Islet of Langerhans (tissue), 1 donor: Measurements from ENCODE around the gene DIS3L2.

Experiments used
- FAIRE-seq: peaks from one replicate; lab custom pipeline; 2011; peaks lifted over from hg19 to GRCh38; lab: Jason Lieb, UNC

The DIS3L2 gene

DNA sequence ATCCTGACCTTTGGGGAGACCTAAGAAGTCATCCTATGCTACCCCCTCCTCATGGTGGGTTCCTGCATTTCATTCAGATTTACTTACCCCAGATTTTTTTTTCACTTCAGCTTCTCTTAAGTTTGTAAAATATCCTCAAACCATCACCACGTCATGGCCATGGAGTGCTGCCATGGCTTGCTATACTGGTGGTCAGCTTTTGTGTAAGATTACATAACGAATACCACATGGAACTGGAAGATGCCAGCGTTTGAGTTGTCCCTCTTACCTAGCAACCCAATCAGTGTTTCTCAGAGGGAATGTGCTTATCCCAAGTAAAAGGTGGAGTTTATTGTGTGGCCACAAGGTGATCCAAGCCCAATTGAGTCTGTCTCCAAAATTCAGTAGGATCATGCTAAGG is 268.4 kb downstream of the DIS3L2 start:
- no peak for FAIRE-seq

DNA sequence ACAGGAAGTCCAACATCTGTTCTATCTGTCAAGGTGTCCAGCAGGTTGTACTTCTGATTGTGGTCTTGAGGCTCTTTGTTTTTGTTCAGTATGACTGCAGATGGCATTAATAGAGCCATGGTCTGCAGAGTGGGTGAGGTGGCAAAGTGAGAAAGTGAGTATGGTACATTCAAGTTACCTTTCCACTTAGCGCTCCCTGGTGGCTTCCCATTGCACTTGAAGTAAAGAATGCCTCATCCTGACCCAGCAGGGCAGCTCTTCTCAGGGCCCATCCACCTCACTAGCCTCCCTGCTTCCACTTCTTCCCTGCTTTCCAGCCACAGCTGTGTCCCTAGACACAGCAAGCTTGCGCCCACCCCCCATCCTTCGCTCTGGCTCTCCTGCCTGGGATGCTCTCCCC is 269.0 kb downstream of the DIS3L2 start:
- FAIRE-seq: no peak

DNA sequence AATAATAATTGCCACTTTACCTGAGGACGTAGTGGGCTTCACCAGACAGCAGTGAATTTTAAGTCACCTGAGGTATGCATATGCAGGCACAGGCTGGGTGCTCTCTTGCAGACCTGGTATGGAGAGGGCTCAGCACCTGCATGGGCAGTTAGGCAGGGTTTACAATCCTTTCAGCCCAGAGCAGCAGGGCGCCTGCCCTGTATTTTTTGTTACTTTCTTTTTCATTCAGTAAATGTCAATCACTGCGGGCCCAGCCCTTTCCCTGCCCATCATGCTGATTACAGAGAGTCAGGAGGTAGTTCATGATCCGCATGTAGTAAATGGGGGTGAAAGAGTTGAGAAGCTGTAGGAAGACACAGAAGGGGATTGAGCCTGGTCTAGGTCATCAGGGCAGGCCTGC is 270.0 kb downstream of the DIS3L2 start:
- FAIRE-seq: no peak

DNA sequence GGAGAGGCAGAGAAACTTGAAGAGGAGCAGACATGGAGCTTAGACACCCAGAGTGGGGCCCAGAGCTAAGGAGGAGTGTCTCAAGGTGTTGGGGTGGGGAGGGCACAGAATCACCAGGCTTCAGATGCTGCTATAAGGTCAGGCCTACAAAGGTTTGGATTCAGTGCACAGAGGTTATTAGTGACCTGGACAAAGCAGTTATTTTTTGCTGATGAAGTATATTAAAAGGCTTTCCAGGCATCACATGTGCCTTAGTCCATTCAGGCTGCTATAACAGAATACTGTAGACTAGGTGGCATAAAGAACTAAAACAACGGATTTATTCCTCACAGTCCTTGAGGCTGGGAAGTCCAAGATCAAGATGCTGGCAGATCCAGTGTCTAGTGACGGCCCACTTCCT is 271.4 kb downstream of the DIS3L2 start:
- no peak for FAIRE-seq

DNA sequence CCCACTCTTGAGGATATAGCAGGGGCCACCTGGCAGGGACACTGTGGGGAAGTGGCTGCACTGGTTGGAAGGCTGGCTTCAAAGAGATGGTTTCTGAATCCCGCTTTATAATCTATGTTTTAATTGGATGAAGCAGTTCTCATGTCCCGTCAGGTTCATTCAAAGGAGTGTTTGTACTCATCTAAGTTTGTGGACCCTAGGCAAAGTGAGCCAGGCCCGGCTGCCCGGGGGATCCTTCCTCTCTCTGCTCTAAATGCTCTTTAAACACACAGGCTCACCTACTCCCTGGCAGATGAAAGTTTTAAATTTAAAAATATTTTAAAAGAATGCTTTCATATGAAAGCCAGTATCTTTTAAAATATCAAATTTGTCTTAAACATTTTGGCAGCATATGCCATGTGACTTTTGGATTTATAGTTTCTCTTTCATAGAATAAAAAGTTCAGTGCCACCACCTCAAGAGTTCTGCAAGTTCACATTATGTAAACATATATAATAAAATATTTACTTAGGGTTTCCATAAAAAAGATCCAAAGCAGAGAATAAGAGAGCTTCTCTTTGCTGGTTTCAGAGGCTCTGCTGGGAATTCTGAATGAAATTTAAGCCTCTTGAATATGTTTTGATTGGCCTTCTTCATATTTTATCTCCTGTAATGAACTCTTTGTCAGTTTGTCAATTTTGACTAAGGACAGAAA is 273.6 kb downstream of the DIS3L2 start:
- no peak for FAIRE-seq

DNA sequence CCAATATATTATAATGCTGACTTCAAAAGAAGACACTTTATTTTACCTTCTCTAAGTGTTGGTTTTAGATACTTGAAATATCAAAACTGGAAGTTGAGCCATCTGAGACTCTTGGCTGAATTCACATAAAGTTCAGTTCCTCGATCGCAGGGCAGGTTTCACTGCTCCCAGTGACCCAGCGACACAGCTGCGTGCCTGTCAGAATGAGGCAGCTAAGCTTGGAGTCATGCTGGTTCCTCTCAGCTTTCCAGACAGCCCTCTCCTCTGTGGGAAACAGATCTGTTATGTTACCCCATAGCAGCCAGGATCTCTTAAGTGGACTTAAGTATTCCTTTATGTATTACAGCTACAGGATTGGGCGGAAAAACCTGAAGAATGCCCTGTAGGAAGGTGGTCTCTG is 274.2 kb downstream of the DIS3L2 start:
- FAIRE-seq: no peak

DNA sequence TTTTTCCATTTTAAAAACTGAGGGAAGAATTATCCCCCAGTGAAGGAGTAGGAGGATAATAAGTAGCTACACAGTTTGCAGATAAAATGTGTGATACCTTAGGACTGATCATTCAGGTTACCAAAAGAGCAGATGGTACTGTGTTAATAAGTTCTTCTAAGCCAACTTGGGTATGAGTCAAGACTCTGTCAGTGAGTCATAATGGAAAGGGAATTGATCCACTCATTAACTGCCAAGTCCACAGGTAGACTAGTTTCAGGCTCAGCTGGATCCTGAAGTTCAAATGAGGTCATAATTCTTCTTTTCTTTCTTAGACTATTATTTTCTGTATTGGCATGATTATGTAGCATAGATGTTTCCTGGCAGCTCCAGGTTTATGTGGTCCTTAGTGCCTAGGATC is 274.7 kb downstream of the DIS3L2 start:
- FAIRE-seq: peak; percentile 94

DNA sequence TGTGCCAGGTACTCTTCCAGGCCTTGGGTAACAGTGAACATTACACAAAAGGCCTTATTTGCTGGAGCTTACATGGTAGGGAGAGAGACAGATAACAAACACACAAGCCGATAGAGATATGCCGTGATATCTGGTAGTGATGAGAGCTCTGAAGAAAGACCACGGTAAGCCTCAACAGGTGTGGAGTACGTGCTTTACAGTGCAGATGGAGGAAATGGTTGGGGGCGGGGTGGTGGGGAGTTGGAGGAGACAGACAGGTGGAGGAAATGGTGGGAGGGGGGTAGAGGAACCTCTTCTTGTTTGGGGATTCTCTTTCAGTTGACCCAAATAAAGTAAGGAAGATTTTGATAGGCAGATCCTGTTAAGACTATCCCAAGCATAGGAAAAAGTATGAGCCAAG is 276.0 kb downstream of the DIS3L2 start:
- no peak for FAIRE-seq

DNA sequence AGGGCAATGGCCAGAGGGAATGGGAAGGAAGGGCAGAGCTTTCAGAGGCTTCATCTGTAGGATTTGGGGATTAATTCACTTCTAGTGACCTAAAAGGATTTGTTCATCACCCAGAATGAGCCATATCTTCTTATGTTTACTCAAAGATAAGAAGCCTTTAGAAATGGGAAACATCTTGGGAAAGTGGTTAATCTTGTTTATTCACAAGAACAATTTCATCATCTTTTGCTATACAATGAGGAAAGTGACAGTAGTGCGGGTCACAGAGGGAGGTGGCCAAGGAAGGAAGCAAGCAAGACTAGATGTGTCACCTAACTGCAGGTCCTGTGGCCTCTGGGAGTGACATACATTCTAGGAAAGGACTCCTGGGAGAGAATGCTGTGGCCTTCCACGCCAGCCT is 276.6 kb downstream of the DIS3L2 start:
- no peak for FAIRE-seq

DNA sequence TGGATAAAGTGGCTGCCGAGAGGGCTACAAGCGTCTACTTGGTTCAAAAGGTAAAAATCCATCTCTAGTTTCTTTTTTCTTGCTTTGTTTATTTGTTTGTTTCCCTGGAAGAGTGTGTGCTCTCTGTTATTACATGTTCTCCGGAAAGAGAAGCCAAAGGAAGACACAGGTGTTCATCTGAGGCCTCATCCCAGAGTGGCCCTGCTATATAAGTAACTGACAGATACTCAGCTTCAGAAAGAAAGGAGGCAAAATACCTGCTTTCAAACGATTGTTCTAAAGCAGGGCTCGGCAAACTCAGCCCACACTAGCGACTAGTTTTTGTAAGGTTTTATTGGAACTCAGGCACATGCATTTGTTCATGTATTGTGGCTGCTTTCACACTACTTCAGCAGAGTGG is 277.1 kb downstream of the DIS3L2 start:
- FAIRE-seq: no peak

DNA sequence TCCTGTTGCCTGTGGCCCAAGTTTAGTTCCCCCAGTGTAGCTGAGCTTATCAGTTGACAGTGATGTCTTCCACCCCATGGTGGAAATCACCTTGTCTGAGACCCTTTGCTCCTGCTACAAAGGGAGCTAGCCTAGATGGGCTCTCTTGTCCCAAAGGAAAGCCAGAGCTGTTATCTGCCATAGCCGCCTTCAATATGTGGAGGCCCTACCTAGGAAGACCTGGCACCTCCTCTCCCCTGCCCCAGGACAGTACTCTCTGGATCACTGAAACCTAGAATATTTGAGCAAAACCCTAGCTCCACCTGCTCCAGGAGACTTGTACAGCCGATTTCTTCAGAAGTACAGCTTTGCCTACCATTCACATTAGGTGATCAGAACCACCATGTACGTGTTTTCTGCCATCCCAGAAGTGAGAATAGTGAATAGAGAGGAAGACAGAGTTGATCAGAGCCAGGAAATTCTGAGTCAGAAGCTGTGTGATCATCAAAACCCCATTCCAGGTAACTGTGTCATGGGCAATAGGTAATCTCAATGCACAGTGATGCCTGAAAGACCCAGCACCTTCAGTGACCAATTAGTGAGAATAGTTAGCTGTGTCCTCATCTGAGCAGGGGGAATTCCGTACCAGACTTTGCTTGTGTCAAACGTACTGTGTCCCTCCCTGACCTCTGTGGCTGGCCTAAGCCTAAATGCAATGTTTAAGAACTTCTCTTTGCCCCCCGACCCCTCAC is 278.6 kb downstream of the DIS3L2 start:
- FAIRE-seq: no peak

DNA sequence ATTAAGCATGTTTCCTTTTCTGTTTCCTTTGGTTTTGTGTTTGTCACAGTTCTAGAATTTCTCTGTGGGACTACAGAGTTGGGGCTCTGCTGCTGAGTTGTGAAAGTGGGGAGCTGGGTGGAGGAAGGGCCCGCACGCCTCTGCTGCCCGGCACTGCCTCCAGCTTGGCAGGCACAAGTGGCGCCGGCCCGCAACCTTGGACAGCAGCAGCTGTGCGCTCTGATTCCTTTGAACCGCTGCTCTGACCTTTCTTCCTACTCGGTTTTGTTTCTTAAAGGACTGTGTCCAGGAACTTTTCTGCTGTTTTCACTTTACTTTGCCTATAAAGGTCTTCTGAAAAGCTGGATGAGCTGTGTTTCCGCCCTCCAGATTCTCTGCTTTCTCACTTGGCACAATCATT is 279.4 kb downstream of the DIS3L2 start:
- no peak for FAIRE-seq

DNA sequence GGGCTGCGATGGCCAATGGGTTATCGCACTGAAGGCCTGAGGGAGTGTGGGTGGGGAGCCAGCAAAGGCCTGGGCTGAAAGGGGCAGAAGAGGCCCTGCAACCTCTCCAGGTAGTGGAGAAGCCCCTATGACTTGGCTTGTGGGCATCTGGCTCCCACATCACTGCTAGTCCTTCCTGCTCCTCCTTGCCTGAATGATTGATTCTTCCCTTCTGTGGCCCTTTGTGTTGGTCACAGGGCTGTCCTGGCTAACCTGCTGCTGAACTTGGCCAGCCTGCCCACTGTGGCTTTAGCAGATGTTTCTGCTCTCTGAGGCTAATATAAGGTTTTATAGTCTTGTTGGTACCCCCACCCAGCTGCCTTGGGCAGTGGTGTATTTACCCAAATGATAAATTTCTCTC is 280.8 kb downstream of the DIS3L2 start:
- FAIRE-seq: no peak

DNA sequence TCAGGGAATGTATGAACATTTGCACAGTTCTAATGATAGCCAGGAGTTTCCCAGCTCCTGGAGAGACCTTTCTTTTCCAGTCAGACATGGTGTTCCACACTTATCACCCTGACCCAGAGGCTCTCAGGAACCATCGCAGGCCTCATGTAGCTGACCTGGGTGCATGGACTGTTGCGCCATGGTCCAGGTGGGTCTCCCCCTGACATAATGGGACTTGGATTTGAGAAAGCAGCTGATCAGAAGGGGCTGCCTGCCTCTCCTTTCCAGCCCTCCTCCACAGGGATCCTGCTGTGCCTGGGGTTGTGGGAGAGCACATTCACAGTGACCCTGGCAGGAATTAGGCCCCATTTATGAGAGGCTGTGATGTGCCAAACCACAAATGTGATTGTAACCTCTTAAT is 283.6 kb downstream of the DIS3L2 start:
- FAIRE-seq: no peak

DNA sequence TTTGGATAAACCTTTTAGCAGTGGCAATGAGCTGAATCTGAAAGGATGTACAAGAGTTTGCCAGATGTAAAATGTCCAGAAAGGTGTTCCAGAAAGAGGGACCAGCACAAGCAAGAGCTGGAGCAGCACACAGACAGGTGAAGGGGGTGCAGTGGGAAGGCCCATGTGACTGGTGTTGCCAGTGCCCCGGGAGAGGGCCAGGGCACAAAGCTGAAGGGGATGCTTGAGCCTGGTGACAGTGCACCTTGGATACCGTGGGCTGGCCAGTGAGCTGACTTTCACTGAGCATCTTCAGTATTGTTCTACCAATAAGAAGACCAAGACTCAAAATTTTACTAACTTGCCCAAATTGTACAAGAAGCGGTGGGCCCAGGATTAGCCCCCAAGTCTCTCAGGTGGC is 284.7 kb downstream of the DIS3L2 start:
- no peak for FAIRE-seq

DNA sequence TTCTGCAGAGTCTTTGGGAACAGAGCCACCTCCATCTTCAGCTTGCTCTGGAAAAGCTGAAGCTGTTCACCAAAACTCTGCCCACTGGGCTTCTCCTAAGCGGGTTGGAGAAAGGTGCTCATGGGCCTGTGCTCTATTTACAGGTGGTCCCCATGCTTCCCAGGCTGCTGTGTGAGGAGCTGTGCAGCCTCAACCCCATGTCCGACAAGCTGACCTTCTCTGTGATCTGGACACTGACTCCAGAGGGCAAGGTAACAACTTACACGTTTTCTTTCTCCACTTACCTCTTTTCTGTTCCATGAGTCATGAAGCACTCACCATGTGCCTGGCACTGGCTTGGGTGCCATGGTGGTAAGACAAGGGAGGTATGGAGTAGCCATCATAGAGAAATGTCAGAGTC is 287.6 kb downstream of the DIS3L2 start:
- no peak for FAIRE-seq

DNA sequence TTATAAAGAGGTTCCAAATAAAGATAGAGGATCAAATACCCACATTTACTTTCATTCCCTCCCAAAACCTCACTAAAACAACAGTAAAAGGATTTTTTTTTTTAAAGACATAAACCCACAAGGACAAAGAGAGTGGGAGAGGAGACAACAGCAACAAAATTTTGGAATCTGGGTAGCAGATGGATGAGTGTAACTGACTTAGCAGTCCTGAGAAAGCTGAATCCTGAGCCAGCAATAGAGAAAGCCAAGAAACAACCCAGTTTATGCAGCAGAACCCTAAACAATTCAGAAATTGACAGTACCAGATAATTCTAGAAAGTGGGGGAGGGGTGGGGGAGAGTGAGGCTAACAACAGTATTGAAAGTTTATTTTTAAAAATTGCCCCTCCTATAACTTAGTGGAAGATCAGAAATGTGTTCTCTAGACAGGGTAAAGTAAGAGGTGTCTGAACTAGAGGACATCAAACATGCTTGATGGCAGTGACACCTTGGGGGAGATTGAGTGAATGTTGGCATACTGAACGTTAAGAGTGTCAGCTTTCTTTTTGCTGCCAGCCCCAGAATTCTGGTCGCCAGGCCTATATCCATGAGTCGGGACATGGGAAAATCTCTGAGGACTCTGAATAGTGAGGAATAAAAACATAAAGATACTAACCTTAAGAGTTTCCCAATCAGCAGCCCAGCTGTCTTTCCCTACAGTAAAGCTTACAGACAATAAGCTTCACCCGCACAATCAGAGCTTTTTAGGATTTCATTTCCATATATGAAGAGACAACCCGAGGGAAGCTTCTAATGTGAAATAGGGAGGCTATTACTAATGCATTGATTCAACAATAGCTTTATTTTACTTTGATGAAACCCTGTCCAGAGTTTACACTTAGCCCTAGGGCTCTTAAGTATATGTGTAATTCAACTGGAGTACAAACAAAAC is 289.0 kb downstream of the DIS3L2 start:
- FAIRE-seq: no peak

DNA sequence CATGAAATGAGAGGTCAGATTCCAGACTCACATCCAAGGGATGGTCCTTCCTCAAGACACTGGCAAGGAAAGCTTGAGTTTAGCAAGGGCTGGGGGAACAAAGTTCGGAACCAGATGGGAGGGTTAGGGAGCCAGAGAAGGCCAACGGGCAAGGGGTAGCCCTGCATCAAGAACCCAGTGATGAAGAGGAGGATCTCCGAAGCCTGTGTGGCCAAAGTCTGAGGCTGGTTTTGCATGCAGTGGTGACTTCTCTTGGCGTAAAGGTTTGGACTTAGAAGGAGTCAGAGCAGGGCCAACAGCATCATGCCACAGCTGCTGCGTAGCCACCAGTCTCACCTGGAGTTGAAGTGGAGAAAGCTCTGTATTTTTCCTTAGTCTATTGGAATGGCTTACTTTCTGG is 293.5 kb downstream of the DIS3L2 start:
- FAIRE-seq: no peak

DNA sequence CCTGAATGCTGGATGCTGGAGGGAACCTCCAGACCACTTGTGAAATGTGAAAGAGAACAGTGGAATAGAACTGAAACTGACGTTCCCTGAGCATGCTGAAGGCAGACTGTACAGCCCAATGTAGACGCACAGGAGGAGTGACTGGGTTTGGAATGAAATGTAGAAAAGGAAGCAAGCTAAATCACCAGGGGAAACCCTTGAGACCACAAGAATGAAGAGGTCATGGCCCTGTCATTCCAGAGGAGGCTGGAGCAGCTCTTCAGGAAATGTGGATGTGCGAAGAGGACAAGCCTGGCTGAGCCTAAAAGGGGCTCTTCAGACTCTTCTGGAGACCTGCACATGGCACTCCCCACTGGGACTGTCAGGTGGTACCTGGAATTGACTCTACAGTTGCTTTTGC is 298.6 kb downstream of the DIS3L2 start:
- no peak for FAIRE-seq

DNA sequence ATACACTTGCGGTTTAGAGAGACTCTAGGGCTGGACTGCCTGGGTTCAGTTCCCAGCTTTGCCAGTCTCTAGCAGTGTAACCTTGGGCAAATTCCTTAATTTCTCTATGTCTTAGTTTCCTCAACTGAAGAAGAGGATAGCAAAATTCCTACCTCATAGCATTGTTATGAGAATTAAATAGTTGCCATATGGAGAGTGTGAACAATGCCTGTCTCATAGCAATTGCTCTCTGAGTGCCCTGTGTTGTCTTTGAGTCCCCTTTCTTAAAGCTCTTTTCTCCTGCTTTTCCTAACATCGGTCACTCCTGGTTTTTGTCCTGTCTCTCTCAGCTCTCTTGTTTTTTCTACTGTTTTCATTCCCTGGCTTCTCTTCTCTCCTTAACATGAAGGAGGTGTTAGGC is 300.3 kb downstream of the DIS3L2 start:
- FAIRE-seq: no peak

DNA sequence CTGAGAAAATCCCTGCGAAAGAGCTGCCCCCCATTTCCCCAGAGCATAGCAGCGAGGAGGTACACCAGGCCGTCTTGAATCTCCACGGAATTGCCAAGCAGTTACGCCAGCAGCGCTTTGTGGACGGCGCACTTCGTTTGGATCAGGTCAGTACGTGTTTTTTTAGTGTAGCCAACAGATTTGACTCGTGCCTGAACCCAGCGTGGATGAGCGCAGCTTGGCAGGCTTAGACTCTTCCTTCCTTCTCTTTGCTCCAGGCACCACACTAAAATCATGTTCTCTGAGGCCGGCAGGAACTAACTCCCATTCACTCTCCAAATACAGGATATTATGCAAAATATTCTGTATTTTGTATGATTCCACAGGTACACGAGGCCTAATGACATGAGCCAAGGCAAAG is 301.8 kb downstream of the DIS3L2 start:
- FAIRE-seq: no peak

DNA sequence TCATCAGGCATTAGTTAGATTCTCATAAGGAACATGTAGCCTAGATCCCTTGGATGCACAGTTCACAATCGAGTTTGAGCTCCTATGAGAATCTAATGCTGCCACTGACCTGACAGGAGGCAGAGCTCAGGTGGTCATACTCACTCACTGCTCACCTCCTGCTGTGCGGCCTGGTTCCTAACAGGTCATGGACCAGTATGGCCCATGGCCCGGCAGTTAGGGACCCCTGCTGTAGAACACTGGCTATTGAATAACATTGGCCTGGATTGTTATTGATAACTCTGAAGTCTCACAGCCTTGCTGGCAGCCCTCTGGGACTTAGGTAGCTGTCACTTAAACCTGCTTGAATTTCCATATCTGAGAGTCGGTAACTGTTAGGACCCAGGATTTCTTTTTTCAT is 302.6 kb downstream of the DIS3L2 start:
- no peak for FAIRE-seq

DNA sequence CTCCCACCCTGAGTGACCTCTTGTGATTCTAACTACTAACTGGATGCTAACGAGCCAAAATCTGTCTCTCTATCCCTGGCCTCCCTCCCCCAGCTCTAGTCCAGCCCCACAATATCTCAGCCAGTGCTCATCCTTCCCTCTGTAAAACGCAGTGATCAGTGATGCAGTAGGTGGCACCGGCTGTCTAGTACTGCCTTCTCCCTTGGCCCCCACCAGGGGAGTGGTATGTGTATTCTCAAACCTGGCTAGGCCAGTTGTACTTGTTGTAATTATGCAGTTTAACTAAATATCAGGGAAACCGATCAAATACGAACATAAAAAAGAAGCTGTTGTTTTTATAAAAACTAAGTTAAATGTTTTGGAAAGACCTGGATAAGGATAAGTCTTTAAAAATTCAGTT is 303.8 kb downstream of the DIS3L2 start:
- no peak for FAIRE-seq
